ENCODE results near the gene KCNJ3.

DNA sequence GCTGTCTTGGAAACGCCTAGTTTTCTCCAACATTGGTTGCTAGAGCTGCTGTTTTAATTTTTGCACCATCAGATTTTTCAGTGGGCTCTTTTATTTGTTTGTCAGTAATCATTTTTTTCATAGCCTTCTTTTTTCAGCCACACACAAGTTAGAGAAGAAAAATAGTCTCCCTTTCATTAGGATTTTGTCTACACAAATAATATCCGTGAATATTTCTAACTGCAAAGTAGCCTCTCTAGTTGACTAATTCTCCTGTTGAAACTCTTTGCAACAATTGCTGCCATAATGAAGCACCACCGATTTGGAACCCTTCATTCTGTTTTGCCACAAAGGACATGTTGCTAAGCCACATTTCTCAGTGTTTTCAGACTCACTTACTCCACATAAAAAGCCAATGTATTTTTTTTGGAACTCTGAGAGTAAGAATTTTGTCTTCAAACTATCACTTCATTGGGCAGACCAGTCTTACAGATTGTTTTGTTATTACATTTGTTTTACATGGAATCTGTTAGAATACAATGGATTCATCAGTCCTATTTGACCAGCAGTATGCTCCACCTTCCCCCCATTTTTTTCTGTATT, 9.6 kb downstream of the KCNJ3 start:
- no peak for TF ChIP-seq JUN (CRISPR knock-in tag; IDR thresholded peaks at IDR 0.05)
- TF ChIP-seq, protein P1, sequence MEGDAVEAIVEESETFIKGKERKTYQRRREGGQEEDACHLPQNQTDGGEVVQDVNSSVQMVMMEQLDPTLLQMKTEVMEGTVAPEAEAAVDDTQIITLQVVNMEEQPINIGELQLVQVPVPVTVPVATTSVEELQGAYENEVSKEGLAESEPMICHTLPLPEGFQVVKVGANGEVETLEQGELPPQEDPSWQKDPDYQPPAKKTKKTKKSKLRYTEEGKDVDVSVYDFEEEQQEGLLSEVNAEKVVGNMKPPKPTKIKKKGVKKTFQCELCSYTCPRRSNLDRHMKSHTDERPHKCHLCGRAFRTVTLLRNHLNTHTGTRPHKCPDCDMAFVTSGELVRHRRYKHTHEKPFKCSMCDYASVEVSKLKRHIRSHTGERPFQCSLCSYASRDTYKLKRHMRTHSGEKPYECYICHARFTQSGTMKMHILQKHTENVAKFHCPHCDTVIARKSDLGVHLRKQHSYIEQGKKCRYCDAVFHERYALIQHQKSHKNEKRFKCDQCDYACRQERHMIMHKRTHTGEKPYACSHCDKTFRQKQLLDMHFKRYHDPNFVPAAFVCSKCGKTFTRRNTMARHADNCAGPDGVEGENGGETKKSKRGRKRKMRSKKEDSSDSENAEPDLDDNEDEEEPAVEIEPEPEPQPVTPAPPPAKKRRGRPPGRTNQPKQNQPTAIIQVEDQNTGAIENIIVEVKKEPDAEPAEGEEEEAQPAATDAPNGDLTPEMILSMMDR (IDR thresholded peaks at IDR 0.05) = no peak
- no peak for TF ChIP-seq ZNF396 (CRISPR knock-in tag; IDR thresholded peaks at IDR 0.05; ENCODE audit: borderline replicate concordance)

All from WTC11 (cell line).